Testis (tissue), 3 donors: ENCODE results near the gene ZNF106. TPM values are rescaled to one million over a fixed set of nuclear protein-coding genes. Genes with fewer than 3 reads are reported as not detected.

ENCODE experiments used
- DNase-seq: peaks from one replicate; pipeline ENCODE4 v3.0.0-alpha.2; 2019
- H3K27ac ChIP-seq, 2 donors: fragments of 200-600 bp; sonication (generic); one replicate each; pipeline ENCODE4 v1.5.1; 2019
- H3K27me3 ChIP-seq: fragments of 200-600 bp; sonication (generic); one replicate; pipeline ENCODE4 v1.5.1; 2019
- H3K36me3 ChIP-seq: fragments of 200-600 bp; sonication (generic); one replicate; pipeline ENCODE4 v1.5.1; 2017; ENCODE audit warnings: low read depth; ENCODE audit errors: missing control alignments
- H3K4me1 ChIP-seq: fragments of 200-600 bp; sonication (generic); one replicate; pipeline ENCODE4 v1.5.1; 2019
- H3K4me3 ChIP-seq, 2 donors: fragments of 200-600 bp; sonication (generic); one replicate each; pipeline ENCODE4 v1.5.1; 2017 to 2019
- H3K9me3 ChIP-seq: fragments of 200-600 bp; sonication (generic); one replicate; pipeline ENCODE4 v1.5.1; 2017
- CTCF ChIP-seq, 3 experiments: fragments of 450-650 bp in 2 of 3; fragments of 200-600 bp in 1 of 3; sonication (generic) in 1 of 3; IDR thresholded peaks; one replicate each; pipeline ENCODE4 v1.5.1; 2016 to 2019; ENCODE audit warnings: antibody characterized with exemption in 3 of 3, mild to moderate bottlenecking in 2 of 3, moderate library complexity in 1 of 3
- POLR2A ChIP-seq: fragments of 450-650 bp; IDR thresholded peaks from one replicate; pipeline ENCODE4 v1.6.1; 2017; ENCODE audit warnings: antibody characterized with exemption, mild to moderate bottlenecking, moderate library complexity
- WGBS, 2 donors: methylation state at CpG; one replicate each; pipeline ENCODE4 v1.1.5; 2018; 5-methylcytosine and 5-hydroxymethylcytosine counted together
- intact Hi-C: fragments of 100-400 bp; cut with DNase I; formaldehyde crosslinking; loops from one replicate; pipeline ENCODE4 v1.15.1; 2023; ENCODE audit warnings: low total_unique reads
- polyA plus RNA-seq: library from polyadenylated mRNA; stranded (reverse); fragments of 350-450 nt; fragmentation: Illumina TruSeq; extraction: RNeasy Lipid Tissue Mini Kit (QIAGEN cat#74804); gene quantifications from one replicate; pipeline ENCODE4 v1.2.3, GENCODE V29; 2014; ENCODE audit warnings: low read depth, low replicate concordance; ENCODE audit not compliant: insufficient read depth
- total RNA-seq, 2 donors: library from RNA; depleted of rRNA; stranded (reverse); fragments of >200 nt; gene quantifications; one replicate each; pipeline ENCODE4 v1.2.3, GENCODE V29; 2016

ZNF106 gene
- total and polyA plus RNA-seq, 3 donors from 2014 or later, result 51.4 to 95.4 (median 84.4) TPM

GRCh38 chr15:42403389-42403788 is 87.6 kb downstream of the ZNF106 start:
- TF ChIP-seq POLR2A (no peak), CTCF (IDR thresholded peaks at IDR 0.05) (no peak)
- Histone ChIP-seq H3K36me3 (no peaks in the 10 kb centered on the region), H3K4me3 (no peak overlapping the region), H3K27ac (no peak overlapping the region), H3K9me3 (no peaks in the 10 kb centered on the region), H3K27me3 (no peaks in the 10 kb centered on the region), H3K4me1 (no peaks in the 10 kb centered on the region)
- no peak for DNase-seq
- 87 to 93% methylated on average over 7 of the region's 7 CpGs for WGBS, 2 donors
- intact Hi-C loops, result no loop called here

- TF ChIP-seq POLR2A, result no peak
- no peak for TF ChIP-seq CTCF (IDR thresholded peaks at IDR 0.05)
- intact Hi-C loops, result no loop called here
- no peak overlapping the region for H3K27ac ChIP-seq
- H3K9me3 ChIP-seq, result no peaks in the 10 kb centered on the region
- no peak for DNase-seq
- H3K36me3 ChIP-seq, result no peaks in the 10 kb centered on the region
- H3K4me3 ChIP-seq, result no peak overlapping the region
- no peaks in the 10 kb centered on the region for H3K27me3 ChIP-seq
- 88 to 92% methylated on average over 11 to 15 of the region's 15 CpGs for WGBS, 2 donors
- no peaks in the 10 kb centered on the region for H3K4me1 ChIP-seq
Measured at GRCh38 chr15:42402455-42403205, 88.3 kb downstream of the ZNF106 start.

- H3K36me3 ChIP-seq, result no peaks in the 10 kb centered on the region
- no peaks in the 10 kb centered on the region for H3K4me1 ChIP-seq
- H3K27ac ChIP-seq, result no peak overlapping the region
- H3K27me3 ChIP-seq, result no peaks in the 10 kb centered on the region
- no peak for DNase-seq
- no peaks in the 10 kb centered on the region for H3K9me3 ChIP-seq
- 85 to 86% methylated on average over 19 to 24 of the region's 24 CpGs for WGBS, 2 donors
- TF ChIP-seq POLR2A (no peak), CTCF (IDR thresholded peaks at IDR 0.05) (no peak)
- H3K4me3 ChIP-seq, result no peak overlapping the region
- intact Hi-C loops, result no loop called here
Measured at GRCh38 chr15:42401544-42402454, 89.1 kb downstream of the ZNF106 start.

- WGBS, 2 donors, result 75 to 86% methylated on average over 1 of the region's 1 CpG
- Histone ChIP-seq H3K27me3 (no peaks in the 10 kb centered on the region), H3K4me1 (no peaks in the 10 kb centered on the region), H3K9me3 (no peaks in the 10 kb centered on the region), H3K4me3 (no peak overlapping the region), H3K27ac (no peak overlapping the region), H3K36me3 (no peaks in the 10 kb centered on the region)
- DNase-seq, result no peak
- intact Hi-C loops, result no loop called here
- TF ChIP-seq POLR2A (no peak), CTCF (IDR thresholded peaks at IDR 0.05) (no peak)
Measured at GRCh38 chr15:42395838-42396237, 95.1 kb downstream of the ZNF106 start.
